GM18907 (cell line): ENCODE results near the gene TBC1D13.
"Not testable (repeated sequence)": the region's sequence is repeated elsewhere in the genome, so short reads cannot be mapped to it uniquely, and the experiment has no call there.

Experiments used
- ATAC-seq: cut with Tn5 transposase; IDR thresholded peaks from one replicate; pipeline ENCODE4 v1.9.1; 2021; ENCODE audit warnings: mild to moderate bottlenecking, moderate library complexity; ENCODE audit not compliant: unreplicated experiment

TBC1D13 gene

DNA sequence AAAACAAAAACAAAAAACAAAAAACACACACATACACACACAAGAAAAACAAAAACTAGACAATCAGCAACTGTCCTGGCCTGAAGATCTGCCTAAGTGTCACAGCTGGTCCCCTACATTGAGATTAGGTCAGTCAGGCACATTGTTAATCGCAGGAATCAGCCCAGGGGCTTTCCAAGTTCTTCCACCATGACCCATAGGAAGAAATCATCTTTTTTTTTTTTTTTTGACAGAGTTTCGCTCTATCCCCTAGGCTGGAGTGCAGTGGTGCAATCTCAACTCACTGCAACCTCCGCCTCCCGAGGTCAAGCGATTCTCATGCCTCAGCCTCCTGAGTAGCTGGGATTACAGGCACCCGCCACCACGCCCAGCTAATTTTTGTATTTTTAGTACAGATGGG, 56.1 kb downstream of the TBC1D13 start:
- not testable (repeated sequence) for ATAC-seq

GRCh38 chr9:128845186-128845931, 58.3 kb downstream of the TBC1D13 start:
- no peak for ATAC-seq

GRCh38 chr9:128846680-128847030, 59.6 kb downstream of the TBC1D13 start:
- ATAC-seq, result no peak

DNA sequence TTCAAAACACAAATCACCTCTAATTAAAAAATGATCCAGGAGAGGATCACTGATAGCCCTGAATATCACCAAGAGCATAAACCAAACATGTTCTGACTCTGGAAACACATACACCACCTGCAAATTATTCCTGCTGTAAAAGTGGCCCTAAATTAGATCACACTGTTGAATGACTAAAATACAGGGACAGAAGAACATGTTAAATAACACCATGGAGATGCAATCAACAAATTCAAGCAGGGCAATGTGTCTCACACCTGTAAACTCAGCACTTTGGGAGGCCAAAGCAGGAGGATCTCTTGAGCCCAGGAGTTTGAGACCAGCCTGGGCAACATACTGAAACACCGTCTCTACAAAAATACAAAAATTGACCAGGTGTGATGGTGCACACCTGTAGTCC, 60.8 kb downstream of the TBC1D13 start:
- no peak for ATAC-seq

DNA sequence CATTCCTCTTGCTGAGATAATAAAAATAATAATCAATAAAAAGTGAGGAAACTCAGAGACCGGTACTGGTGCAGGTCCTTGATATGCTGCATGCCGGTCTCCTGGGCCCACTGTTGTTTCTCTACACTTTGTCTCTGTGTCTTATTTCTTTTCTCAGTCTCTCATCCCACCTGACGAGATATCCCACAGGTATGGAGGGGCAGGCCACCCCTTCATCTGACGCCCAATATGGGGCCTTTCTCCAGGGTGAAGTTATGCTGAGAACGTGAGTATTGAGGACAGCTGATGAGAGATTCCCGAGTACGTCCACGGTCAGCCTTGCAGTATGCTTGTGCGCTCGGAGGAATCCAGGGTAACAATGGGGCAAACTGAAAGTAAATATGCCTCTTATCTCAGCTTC, 64.0 kb downstream of the TBC1D13 start:
- not testable (repeated sequence) for ATAC-seq

DNA sequence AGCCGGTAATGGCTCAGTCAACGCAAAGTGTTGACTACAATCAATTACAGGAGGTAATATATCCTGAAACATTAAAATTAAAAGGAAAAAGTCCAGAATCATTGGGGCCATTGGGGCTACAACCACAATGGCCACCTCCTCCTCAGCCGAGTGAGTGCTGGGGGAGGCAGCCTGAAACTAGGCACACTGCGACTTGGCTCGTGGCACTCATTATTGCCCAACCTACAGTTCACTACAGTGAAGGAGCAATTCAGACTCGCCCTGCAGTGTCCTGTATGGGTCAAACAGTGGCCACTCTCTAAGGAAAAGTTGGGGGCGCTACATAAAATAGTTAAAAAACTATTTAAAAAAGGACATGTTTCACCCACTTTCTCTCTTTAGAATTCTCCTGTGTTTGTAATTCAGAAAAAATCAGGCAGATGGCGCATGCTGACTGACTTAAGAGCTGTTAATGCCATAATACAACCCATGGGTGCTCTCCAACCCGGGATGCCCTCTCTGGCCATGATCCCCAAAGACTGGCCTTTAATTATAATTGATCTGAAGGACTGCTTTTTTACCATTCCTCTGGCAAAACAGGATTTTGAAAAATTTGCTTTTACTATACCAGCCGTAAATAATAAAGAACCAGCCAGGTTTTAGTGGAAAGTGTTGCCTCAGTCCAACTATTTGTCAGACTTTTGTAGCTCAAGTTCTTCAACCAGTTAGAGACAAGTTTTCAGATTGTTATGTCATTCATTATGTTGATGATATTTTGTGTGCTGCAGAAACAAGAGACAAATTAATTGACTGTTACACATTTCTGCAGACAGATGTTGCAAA, 64.9 kb downstream of the TBC1D13 start:
- ATAC-seq, result not testable (repeated sequence)

DNA sequence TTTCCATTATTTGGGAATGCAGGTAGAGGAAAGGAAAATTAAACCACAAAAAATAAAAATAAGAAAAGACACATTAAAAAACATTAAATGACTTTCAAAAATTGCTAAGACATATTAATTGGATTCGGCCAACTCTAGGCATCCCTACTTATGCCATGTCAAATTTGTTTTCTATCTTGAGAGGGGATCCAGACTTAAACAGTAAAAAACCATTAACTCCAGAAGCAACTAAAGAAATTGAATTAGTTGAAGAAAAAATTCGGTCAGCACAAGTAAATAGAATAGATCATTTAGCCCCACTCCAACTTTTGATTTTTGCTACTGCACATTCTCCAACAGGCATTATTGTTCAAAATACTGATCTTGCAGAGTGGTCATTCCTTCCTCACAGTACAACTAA, 65.6 kb downstream of the TBC1D13 start:
- ATAC-seq, result not testable (repeated sequence)

DNA sequence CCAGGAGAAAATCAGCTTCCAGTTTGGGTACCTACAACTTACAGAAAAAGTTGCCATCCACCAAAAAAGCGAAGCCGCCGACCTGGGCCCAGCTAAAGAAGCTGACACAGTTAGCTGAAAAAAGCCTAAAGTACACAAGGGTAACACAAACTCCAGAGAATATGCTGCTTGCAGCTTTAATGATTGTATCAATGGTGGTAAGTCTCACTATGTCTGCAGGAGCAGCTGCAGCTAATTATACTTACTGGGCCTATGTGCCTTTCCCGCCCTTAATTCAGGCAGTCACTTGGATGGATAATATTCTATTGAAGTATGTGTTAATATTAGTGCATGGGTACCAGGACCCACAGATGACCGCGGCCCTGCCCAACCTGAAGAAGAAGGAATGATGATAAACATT, 67.4 kb downstream of the TBC1D13 start:
- ATAC-seq, result not testable (repeated sequence)

- ATAC-seq, result not testable (repeated sequence)
Observed at GRCh38 chr9:128858476-128858875, 71.4 kb downstream of the TBC1D13 start.
